Measurements from ENCODE around the gene GRAP2. TPM values are rescaled to one million over a fixed set of nuclear protein-coding genes. Genes with fewer than 3 reads are reported as not detected.

Gene GRAP2
- total RNA-seq, 2 experiments from 2014 or later: 108 to 111 TPM

DNA sequence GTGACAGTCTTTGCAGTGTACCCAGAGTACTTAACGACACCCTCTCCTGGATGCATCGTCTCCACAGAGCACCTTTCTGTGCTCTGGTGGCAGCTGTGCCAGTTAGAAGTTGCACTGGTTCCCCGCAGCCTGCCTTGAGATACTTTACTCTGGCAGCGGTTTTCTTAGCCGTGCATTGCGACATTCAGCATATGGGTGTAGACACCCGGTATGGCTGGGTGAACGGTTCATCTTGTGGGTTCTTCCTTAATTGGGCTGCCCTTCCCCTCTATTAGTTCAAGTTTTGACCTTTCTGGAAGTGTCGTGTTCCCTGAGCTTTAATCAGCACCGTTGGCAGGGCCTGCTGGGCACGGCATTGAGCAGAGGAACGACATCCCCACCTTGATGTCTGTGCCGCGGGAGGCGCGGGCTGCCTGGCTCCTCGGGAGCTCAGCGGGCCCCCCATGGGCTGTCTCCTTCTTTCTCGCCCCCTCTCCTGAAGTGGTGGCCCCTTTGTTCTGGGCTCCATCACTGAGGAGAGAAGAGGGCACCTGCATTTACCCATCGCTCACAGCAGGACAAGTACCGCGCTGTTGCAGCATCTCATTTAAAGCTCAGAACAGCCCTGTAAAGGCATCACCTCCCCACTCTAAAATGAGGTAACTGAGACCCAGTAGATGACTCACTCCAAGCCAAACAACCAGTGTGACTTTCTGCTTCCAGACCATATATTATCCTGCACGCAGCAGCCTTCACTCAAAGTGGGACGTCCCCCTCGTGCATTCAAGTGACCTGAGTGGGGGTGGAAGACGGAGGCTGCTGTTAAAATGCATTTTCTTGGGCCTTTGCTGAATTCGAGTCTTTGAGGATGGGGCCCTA, 107.2 kb downstream of the GRAP2 start:
- peaks cover 6% of the 10 kb centered on the region for H3K4me1 Mint-ChIP-seq
- ChIA-PET CTCF (no interaction called here), POLR2A (no interaction called here)
- H3K4me3 Mint-ChIP-seq: no peak overlapping the region
- DNase-seq: no peak
- H3K27ac Mint-ChIP-seq: no peak overlapping the region
- peaks cover 45% of the 10 kb centered on the region for H3K27me3 Mint-ChIP-seq
- no peaks in the 10 kb centered on the region for H3K36me3 Mint-ChIP-seq (ENCODE audit: low read depth)
- no peaks in the 10 kb centered on the region for H3K9me3 Mint-ChIP-seq

DNA sequence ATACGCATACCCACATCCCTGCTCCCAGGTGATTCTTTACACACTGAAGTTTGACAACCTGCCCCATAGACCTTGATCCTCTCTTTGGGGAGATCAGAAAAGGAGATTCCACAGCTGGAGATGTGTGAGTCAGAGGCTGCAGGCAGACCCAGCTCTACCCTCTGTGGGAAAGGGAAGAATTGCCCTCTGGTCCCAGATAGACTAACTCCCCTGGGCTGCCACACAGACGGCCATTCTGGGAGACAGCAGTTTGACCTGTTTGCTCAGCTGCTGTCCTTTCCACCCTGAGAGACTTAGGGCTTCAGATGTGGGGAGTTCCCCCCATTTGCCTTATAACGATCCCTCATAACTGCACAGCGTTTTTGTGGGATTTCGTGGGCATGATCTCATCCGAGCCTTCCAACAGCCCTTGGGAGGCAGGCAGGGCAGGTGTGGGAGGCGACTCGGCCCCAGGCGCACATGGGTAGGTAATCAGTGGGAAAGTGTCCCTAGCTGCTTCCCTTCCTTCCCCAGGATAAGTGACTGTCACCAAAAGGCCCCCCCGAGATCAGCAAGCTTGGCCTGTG, 107.9 kb downstream of the GRAP2 start:
- DNase-seq: no peak
- peaks cover 49% of the 10 kb centered on the region for H3K27me3 Mint-ChIP-seq
- ChIA-PET CTCF (interaction anchor here (0.6 to 1.5 kb wide), 2 partner anchors 15 to 475 kb away, joined by 3 read pairs; no protein-coding TSS in a partner anchor), POLR2A (interaction anchor here (1.4 kb wide), 1 partner anchor 35 kb away, joined by 4 read pairs; no protein-coding TSS in a partner anchor)
- H3K4me1 Mint-ChIP-seq: peaks cover 6% of the 10 kb centered on the region
- H3K27ac Mint-ChIP-seq: no peak overlapping the region
- no peak overlapping the region for H3K4me3 Mint-ChIP-seq
- no peaks in the 10 kb centered on the region for H3K36me3 Mint-ChIP-seq (ENCODE audit: low read depth)
- H3K9me3 Mint-ChIP-seq: no peaks in the 10 kb centered on the region

DNA sequence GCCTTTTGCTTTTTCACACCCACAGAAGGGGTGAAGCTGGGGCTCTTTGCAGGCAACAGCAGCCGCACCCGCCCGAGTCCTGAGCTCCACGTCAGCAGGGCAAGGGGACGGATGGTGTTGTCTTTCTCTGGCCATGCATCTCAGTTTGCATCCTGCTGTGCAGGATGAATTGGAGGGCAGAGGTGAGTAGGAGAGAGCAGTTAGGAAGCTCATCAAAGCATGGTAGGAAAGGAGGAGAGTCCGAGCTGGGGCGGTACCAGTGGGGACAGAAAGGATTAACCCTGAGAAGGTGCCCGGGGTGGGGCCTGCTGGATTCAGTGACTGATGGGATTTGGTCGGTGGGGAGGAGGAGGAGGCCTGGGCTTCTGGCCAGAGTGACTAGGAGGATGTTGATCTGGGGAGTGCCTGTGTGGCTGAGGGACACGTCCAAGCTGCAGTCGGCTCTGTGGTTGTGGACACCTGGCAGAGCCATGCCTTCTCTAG, 108.4 kb downstream of the GRAP2 start:
- H3K27me3 Mint-ChIP-seq: peaks cover 47% of the 10 kb centered on the region
- H3K27ac Mint-ChIP-seq: no peak overlapping the region
- CTCF ChIA-PET: interaction anchor here (0.6 to 1.7 kb wide), 5 partner anchors 9 to 480 kb away, joined by 3 to 7 read pairs (median 4); no protein-coding TSS in a partner anchor
- no peaks in the 10 kb centered on the region for H3K9me3 Mint-ChIP-seq
- peaks cover 6% of the 10 kb centered on the region for H3K4me1 Mint-ChIP-seq
- POLR2A ChIA-PET: interaction anchor here (1.4 kb wide), 1 partner anchor 35 kb away, joined by 4 read pairs; no protein-coding TSS in a partner anchor
- no peaks in the 10 kb centered on the region for H3K36me3 Mint-ChIP-seq (ENCODE audit: low read depth)
- DNase-seq: no peak
- H3K4me3 Mint-ChIP-seq: no peak overlapping the region

- Mint-ChIP-seq H3K4me3 (no peak overlapping the region), H3K27me3 (peaks cover 49% of the 10 kb centered on the region), H3K4me1 (peaks cover 6% of the 10 kb centered on the region), H3K27ac (no peak overlapping the region), H3K9me3 (no peaks in the 10 kb centered on the region), H3K36me3 (ENCODE audit: low read depth) (no peaks in the 10 kb centered on the region)
- POLR2A ChIA-PET: interaction anchor here (1.4 kb wide), 1 partner anchor 34 kb away, joined by 4 read pairs; no protein-coding TSS in a partner anchor
- DNase-seq: no peak
- CTCF ChIA-PET: interaction anchor here (1.2 to 1.7 kb wide), 4 partner anchors 10 to 481 kb away, joined by 3 to 7 read pairs (median 5); no protein-coding TSS in a partner anchor
Observed at GRCh38 chr22:40009951-40010671, 109.2 kb downstream of the GRAP2 start.

DNA sequence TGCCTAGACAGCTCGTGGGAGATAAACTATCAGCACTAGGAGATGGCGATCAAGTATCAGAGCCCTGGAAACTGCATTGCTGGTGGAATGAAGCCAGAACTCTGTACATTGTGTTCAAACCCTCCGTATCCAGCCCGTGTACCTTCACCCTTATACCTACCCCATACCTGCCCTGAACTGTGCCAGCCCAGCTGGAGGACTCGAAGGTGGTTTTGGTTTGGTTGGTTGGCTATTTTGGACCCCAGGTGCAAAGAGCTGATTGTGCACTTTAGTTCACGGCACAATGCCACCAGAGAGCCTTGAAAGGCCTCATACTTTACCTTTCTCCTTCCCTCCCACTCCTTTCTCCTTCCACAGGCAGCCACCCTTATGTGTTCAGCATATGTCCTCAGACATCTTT, 109.9 kb downstream of the GRAP2 start:
- no peaks in the 10 kb centered on the region for H3K9me3 Mint-ChIP-seq

DNA sequence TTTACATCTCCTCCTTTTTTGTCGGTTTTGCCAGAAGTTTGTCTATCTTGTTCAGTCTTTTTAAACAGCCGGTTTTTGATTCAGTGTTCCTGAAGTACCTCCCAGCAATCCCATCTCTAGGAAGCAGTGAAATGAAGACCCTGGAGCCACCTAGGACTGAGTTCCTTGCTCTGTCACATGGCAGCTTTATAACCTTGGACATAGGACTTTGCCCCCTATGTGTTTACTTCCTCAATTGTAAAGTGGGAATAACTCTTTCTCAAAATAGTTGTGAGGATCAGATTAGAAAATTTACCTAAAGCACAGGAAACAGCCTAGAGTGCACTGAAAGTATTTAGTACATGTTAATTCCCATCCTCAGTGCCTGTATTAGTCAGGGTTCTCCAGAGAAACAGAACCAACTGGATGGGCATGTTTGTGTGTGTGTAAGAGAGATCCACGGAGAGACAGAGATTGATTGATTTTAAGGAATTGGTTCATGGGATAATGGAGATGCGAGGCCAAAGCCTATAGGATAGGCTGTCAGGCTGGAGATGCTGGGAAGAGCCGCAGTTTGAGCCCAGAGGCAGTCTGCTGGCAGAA, 113.9 kb downstream of the GRAP2 start:
- CTCF ChIA-PET: interaction anchor here (2.4 kb wide), 1 partner anchor 10 kb away, joined by 10 read pairs; no protein-coding TSS in a partner anchor
- no peak overlapping the region for H3K27ac Mint-ChIP-seq

More for the DNA sequence above, 109.9 kb downstream of the GRAP2 start:
- POLR2A ChIA-PET: no interaction called here
- no peak overlapping the region for H3K27ac Mint-ChIP-seq
- no peak overlapping the region for H3K4me3 Mint-ChIP-seq
- CTCF ChIA-PET: interaction anchor here (1.2 to 1.7 kb wide), 3 partner anchors 10 to 482 kb away, joined by 4 to 7 read pairs (median 6); no protein-coding TSS in a partner anchor
- H3K36me3 Mint-ChIP-seq (ENCODE audit: low read depth): no peaks in the 10 kb centered on the region
- DNase-seq: no peak
- peaks cover 6% of the 10 kb centered on the region for H3K4me1 Mint-ChIP-seq
- peaks cover 52% of the 10 kb centered on the region for H3K27me3 Mint-ChIP-seq

GRCh38 chr22:40015358-40015976, 114.6 kb downstream of the GRAP2 start:
- CTCF ChIA-PET: interaction anchor here (2.4 kb wide), 1 partner anchor 9 kb away, joined by 10 read pairs; no protein-coding TSS in a partner anchor
- DNase-seq: no peak
- H3K27ac Mint-ChIP-seq: no peak overlapping the region
- H3K4me3 Mint-ChIP-seq: no peak overlapping the region
- H3K4me1 Mint-ChIP-seq: peaks cover 5% of the 10 kb centered on the region
- H3K36me3 Mint-ChIP-seq (ENCODE audit: low read depth): no peaks in the 10 kb centered on the region
- POLR2A ChIA-PET: no interaction called here
- peaks cover 23% of the 10 kb centered on the region for H3K27me3 Mint-ChIP-seq
- H3K9me3 Mint-ChIP-seq: no peaks in the 10 kb centered on the region

More for the DNA sequence above, 113.9 kb downstream of the GRAP2 start:
- DNase-seq: no peak
- POLR2A ChIA-PET: no interaction called here
- Mint-ChIP-seq H3K9me3 (no peaks in the 10 kb centered on the region), H3K27me3 (peaks cover 26% of the 10 kb centered on the region), H3K4me3 (no peak overlapping the region), H3K4me1 (peaks cover 6% of the 10 kb centered on the region), H3K36me3 (ENCODE audit: low read depth) (no peaks in the 10 kb centered on the region)

DNA sequence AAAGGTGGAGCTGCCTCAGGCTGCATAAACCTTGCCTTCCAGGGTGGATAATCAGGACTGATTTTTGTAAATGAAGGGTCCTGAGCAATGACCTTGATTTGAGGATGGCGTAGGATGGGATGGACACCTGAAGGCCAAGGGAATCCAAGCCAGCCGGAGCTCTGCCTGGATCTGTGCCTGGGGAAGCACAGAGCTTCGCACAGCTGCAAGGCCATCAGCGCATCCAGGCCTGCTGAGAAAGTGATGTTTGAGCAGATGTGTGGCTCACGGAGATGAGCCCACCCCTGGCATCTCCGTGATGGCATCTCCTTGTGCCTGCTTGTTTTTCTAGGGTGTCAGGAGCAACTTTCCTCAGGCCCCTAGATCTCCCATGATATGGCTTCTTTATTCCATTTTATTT, 117.2 kb downstream of the GRAP2 start:
- POLR2A ChIA-PET: no interaction called here
- no peak overlapping the region for H3K27ac Mint-ChIP-seq
- CTCF ChIA-PET: no interaction called here

GRCh38 chr22:40019100-40019499, 118.2 kb downstream of the GRAP2 start:
- Mint-ChIP-seq H3K4me1 (peaks cover 5% of the 10 kb centered on the region), H3K4me3 (no peak overlapping the region), H3K36me3 (ENCODE audit: low read depth) (no peaks in the 10 kb centered on the region), H3K9me3 (no peaks in the 10 kb centered on the region), H3K27me3 (peaks cover 10% of the 10 kb centered on the region), H3K27ac (no peak overlapping the region)
- DNase-seq: no peak
- CTCF ChIA-PET: no interaction called here
- POLR2A ChIA-PET: no interaction called here

More for the DNA sequence above, 117.2 kb downstream of the GRAP2 start:
- DNase-seq: no peak
- H3K36me3 Mint-ChIP-seq (ENCODE audit: low read depth): no peaks in the 10 kb centered on the region
- no peaks in the 10 kb centered on the region for H3K9me3 Mint-ChIP-seq
- H3K4me1 Mint-ChIP-seq: peaks cover 5% of the 10 kb centered on the region
- no peak overlapping the region for H3K4me3 Mint-ChIP-seq
- peaks cover 14% of the 10 kb centered on the region for H3K27me3 Mint-ChIP-seq

DNA sequence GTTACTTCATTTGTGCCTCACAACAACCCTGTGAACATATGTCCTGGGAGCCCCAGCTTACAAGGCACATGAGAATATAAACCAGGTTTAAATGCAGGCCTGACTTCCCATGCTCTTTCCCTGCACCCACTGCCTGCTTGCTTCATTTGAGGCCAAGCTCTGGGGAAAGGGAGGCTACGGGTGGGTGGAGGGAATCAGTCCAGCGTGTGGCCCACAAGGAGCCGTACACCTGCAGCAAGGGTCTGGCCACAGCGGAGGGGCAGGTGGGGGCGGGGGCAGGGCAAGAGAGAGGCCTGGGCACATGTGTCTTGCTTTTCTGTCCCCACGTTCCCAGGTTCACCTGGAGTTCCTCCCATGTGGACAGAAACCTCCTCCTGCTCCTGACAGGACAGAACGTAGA, 120.1 kb downstream of the GRAP2 start:
- Mint-ChIP-seq H3K27me3 (no peaks in the 10 kb centered on the region), H3K36me3 (ENCODE audit: low read depth) (no peaks in the 10 kb centered on the region), H3K4me3 (no peak overlapping the region), H3K9me3 (no peaks in the 10 kb centered on the region), H3K27ac (no peak overlapping the region), H3K4me1 (peaks cover 10% of the 10 kb centered on the region)
- DNase-seq: no peak
- POLR2A ChIA-PET: interaction anchor here (1.2 kb wide), 1 partner anchor 326 kb away, joined by 3 read pairs; no protein-coding TSS in a partner anchor
- CTCF ChIA-PET: interaction anchor here (1.4 to 2.6 kb wide), 2 partner anchors 461 to 492 kb away, joined by 3 to 7 read pairs; no protein-coding TSS in a partner anchor

DNA sequence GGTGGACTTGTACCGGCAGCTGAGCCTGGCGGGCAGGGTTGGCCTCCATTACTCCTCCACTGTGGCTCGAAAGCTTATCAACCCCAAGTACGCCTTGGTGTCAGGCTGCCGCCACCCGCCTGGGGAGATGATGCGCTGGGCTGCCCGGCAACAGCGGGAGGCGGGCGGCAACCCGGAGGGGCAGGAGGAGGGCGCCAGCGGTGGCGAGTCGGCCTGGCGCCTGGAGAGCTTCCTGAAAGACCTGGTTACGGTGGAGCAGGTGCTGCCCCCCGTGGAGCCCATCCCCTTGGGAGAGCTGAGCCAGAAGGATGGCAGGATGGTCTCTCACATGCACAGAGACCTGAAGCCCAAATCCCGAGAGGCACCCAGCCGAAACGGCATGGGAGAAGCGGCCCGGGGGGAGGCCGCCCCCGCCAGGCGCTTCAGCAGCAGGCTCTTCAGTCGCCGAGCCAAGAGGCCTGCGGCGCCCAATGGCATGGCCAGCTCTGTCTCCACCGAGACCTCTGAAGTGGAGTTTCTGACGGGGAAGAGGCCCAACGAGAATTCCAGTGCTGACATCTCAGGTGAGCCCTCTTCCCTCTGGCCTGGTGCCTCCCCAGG, 120.6 kb downstream of the GRAP2 start:
- Mint-ChIP-seq H3K4me1 (peaks cover 10% of the 10 kb centered on the region), H3K27ac (no peak overlapping the region), H3K36me3 (ENCODE audit: low read depth) (no peaks in the 10 kb centered on the region), H3K9me3 (no peaks in the 10 kb centered on the region), H3K27me3 (no peaks in the 10 kb centered on the region), H3K4me3 (no peak overlapping the region)
- POLR2A ChIA-PET: interaction anchor here (1.2 kb wide), 1 partner anchor 326 kb away, joined by 3 read pairs; no protein-coding TSS in a partner anchor
- DNase-seq: no peak
- CTCF ChIA-PET: interaction anchor here (1.4 to 2.6 kb wide), 3 partner anchors 15 to 492 kb away, joined by 3 to 7 read pairs (median 5); no protein-coding TSS in a partner anchor

All from activated CD4-positive, alpha-beta memory T cell treated with anti-CD3 and anti-CD28 coated beads, Interleukin-2, amount 10 ng/mL, durations not matched to agents 7 days and 5 days (primary cell).